Stimulated activated CD4-positive, alpha-beta T cell treated with anti-CD3 and anti-CD28 coated beads, Interleukin-1b, Interleukin-23, amount 100 ng/mL, for 1 hour (primary cell): ENCODE measurements around the gene RUFY4.
A peak's percentile ranks its signal among the peaks of the same experiment; 100 is the strongest.

Experiments
- DNase-seq, 2 donors: peaks; one replicate each; pipeline ENCODE4 v3.0.0-alpha.2; 2020; ENCODE audit warnings: low read depth in 2 of 2

RUFY4 gene, protein sequence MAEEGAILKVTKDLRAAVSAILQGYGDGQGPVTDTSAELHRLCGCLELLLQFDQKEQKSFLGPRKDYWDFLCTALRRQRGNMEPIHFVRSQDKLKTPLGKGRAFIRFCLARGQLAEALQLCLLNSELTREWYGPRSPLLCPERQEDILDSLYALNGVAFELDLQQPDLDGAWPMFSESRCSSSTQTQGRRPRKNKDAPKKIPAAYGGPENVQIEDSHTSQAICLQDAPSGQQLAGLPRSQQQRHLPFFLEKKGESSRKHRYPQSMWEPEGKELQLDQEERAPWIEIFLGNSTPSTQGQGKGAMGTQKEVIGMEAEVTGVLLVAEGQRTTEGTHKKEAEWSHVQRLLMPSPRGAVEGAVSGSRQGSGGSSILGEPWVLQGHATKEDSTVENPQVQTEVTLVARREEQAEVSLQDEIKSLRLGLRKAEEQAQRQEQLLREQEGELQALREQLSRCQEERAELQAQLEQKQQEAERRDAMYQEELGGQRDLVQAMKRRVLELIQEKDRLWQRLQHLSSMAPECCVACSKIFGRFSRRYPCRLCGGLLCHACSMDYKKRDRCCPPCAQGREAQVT

DNA sequence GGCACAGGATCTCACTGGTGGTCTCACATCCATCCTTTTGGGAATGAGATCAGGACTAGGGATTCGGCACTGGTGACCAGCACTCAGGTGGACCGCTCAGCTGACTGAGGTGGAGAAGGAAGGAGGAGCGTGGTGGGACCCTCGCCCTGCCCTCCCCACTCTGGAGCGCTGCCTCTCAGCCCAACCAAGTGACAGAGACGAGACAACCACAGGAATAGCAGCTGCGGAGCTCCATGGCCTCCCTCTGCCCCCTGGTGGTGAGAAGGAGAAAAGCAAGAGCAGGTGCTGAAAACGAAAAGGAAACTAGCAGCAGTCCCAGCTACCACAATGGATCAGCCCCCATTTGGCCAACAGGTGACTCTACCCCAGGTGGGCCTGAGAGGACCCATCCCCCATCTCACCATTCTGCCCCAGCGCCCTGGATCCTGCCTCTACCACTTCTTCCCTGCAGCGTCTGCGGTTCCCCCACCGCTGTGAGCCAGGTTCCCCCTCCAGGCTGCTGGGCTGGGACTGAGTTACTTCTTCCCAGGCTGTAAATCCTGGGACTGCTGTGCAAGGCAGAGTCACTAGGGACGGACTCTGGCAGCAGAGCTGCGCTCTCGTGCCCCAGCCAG lies at the start of gene RUFY4:
Gene RUFY4, plus strand, starts transcription at position 533 of the 614 bp plus-strand sequence. CDS start 1,353 bp downstream, outside the sequence.
- peak; percentile 25 to 27 for DNase-seq

DNA sequence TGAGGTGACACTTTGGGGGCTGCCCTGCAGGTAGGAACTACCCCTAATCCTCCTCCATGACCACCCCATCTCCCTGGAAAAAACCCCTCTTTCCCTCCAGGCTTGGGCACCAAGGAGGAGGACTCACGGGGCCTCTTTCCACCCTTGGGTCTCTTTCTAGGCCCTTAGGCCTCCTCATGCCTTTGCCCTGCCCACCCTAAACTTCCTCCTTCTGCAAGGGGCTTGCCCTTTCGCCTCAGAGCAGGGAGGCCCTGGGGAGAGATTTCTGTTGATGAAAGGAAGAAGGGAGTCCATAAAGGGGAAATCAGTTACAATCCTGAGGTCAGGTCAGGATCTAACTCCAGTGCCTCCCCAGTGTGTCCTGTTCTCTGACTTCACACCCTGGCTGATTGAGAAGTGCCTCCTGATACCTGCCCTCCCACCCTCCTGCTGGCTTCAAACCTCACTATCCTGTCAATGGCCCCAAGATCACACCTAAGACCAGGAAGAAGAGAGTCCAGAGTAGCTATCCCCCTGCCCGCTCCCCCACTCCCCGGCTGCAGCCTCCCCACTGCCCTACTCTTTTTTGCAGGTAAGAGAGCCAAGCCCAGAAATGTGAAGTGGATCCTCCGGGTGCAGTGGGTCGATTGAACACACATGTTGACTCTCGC lies 49.5 kb upstream of the RUFY4 start:
- no peak for DNase-seq

DNA sequence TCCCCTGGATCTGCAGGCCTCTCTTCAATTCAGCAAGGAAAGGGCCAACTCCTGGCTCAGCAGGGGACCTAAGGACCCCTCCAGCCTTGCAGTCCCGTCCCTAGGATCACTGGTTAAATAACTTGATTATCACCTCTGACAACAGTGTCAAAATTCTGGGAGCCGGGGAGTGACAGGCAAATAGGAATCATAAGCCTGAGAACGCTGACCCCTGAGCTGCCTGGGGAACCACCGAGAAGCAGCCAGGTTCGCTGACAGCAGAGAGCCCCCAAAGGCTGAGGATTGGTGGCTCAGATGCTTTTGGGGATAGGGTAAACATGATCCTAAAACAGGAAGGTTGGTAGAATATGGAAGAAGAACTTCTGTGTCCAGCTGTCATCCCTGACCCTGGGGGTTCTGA lies 48.8 kb upstream of the RUFY4 start:
- no peak for DNase-seq

DNA sequence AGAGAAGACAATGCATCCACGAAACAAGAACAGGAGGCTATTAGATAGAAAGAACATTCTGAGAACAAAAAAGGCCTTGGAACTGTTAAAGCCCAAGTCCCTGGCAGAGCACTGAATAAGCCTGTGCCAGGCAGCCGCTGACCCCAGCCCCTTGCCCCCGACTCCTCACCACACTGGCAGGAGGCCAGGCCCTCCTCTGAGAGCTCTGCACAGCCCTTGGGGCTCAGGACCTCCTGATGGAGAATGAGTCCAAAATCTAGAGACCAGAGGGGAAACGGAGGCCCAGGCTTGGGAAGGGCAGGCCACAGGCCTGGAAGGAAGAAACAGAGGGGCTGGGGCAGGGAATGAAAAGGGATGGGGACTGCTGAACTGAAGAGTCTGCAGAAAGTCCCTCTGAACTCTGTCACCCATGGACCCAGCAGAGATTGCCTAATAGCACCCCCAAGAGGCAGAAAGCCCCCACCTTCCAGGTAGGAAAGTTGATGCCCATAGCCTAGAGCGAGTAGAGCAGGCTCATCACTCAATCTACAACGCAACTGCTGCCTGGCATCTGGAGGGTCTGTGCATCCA lies 48.0 kb upstream of the RUFY4 start:
- no peak for DNase-seq

DNA sequence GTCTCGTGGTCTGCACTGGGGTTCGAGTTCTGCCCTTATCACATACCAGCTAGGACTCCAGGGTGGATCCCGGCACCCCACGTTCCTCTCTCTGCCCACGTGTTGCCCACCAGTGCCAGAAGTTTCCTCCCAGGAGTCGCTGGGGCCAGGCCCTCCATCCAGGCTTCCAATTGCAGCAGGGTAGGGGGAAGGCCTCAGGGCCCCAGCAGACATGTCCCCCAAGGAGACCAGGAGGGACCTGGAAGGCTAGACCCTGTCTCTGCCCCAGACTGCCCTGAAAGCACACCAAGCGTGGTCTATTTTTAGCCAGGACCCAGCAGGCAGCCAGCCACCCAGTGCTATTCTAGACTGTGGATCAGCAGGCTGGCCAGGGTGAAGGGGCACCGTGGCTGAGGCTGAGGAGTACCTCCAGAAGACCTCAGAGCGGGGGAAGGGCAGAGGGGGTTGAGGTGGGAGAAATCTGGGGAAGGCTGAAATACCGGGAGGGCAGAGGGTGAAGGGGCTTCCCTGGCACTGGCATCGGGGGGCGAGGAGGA lies 47.4 kb upstream of the RUFY4 start:
- DNase-seq: no peak

DNA sequence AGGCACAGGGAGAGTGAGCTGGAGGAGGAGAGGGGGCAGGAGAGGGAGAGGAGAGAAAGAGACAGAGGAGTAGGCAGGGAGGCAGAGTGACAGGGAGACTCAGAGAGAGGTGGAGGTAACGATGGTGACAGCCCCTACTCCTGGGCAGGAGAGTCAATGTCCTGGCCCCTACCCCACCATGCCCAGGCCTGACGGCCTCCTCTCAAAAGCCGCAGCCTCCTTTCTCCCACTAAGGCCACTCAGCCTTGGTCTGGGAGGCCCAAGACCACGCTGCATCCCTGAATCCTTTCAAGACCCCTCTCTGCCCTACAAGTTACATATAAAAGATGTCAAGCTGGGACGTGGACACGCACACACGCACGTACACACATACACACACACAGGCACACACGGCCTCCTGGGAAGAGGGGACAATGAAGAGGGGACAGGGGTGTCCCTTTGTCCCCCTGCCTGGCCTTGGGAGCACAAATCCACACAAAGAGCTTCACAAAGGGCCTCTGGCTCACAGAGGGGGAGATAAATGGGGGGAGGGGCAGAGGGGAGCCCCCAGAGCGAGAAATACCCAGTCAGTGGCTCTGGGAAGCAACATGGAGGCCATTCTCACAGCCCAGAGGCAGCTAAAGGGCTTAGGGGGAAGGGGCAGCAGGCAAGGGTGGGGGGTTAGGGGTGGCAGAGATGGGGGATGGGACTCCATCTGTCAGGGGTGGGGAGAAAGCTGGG lies 46.8 kb upstream of the RUFY4 start:
- no peak for DNase-seq

DNA sequence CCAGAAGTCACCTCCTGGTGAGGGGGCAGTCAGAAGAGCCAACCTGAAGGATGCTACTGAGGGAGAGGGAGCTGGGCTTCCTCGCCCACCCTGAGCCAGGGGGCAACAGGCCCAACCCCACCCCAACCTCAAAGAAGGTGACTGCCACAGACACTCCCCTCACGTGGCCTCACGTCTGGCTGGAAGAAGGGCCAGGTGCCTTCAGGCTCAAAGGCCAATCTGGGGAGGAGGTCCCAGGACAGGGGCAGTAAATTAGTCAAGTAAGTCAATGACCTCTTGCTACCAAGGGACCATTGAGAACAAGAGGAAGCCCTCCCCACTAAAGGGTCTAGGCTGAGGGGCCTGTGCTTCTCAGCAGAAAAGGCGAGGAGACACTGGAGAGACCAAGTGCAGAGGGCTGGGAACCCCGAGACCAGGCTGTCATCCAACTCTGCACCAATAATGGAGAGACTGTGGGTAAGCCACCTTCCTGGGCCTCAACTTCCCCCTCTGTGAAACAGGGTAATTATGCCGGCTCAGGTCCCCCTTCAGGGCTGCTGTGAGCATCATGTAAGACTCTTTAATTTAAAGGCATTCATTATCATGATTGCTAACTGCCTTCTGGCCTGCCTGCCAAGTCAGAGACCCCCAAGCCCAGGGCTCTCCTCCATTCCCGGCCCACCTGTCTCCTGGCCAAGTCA lies 46.1 kb upstream of the RUFY4 start:
- no peak for DNase-seq

DNA sequence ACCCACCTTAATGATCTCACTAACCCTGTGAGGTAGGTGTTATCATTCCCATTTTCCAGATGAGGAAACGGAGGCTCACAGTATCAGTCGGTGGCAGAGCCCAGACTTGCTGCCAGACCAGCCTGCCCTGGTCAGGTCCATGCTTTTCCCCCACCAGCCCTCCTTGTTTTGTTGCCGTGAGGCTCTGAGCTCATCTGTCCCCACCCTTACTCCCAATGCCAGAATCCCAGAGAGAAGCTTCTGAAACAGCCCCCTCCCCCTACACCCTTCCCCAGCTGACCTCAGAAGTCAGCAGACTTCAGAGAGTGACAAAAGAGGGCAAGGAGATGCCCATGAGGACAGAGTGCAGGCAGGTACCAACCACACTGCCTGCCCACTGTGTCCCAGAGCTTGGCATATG lies 45.4 kb upstream of the RUFY4 start:
- no peak for DNase-seq

DNA sequence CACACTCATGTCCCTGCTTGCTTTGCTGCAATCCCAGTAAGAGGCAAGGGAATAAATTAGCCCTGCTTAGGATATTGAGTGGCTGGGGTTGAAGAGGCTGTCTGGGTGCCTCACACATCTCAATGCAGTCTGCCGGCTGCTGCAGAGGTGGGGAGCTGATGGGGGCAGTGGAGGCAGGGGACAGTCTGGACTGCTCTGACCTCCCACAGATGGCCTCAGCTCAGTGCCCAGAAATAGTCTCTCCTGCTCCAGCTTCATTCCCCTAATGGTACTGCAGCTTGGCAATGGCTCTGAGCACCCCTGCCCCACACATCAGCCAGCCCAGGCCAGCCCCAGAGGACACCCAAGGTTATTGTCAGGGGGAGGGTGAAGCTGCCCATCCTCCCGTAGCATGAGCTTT lies 44.7 kb upstream of the RUFY4 start:
- no peak for DNase-seq

DNA sequence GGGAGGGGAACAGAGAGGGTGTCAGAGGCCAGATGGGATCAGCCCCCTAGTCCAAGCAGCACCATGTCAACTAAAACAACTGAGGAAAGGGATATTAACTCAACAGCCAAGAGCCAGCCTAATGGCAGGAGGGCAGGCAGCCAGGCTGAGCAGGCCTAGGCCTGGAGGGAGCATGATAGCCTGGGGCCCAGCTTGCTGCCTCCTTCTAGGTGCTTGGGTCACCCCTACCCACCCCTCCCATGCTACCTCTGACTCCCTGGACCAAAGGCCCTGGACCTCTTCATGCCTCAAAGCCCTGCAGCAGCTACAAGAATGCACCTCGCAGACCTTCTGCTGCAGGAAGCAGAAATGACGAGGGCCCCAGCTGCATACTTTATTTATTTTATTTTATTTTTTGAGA lies 44.2 kb upstream of the RUFY4 start:
- no peak for DNase-seq

DNA sequence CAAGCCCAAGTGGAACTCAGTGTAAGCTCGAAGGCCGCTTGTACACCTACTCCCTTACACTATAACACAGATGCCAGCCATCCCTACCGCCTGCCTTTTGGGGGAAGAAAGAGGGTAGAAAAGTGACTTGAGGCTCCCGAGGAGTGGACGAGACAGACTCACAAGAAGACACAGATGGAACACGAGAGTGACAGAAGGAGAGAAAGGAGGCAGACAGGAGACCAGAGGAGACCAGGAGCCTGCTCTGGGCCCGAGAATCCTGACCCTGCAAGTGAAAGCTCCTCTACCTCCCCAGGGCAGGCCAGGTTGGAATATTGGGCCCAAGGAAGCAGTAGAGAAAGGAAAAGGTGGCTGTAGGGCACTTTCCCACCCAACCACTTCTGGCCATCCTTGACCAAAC lies 42.8 kb upstream of the RUFY4 start:
- DNase-seq: no peak

DNA sequence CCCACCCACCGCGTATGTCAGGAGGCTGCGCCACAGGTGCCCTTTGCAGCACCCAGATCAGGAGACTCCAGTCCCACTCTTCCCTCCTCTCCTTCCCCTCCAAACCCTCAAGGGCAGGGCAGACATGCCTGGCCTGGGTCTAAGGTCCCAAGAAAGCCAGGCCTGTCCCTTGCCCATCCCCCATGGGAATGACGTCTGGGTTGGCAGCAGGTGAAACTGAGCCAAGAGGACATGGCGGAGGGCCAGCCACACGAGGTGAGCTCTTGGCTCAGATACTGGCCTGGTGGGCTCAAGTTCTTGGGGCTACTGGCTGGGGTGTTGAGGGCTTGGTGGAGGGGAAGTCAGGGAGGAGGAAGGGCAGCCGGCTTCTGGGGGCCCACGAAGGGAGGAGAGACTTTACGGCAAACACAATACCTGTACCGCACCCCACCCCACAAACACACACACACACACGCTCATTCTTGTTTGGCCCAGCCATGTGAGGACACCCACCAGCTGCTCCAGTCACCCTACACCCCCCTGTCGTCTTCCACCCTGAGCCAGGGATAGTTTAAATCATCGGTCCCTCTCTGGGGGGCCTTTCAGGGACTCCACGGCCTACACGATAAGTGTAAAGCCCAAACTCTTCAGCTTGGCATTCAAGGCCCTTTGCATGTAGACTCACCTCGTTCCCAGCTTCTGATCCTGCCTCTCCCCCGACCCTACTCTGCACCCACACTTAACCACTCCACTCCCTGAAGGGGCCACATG lies 42.2 kb upstream of the RUFY4 start:
- DNase-seq: no peak

DNA sequence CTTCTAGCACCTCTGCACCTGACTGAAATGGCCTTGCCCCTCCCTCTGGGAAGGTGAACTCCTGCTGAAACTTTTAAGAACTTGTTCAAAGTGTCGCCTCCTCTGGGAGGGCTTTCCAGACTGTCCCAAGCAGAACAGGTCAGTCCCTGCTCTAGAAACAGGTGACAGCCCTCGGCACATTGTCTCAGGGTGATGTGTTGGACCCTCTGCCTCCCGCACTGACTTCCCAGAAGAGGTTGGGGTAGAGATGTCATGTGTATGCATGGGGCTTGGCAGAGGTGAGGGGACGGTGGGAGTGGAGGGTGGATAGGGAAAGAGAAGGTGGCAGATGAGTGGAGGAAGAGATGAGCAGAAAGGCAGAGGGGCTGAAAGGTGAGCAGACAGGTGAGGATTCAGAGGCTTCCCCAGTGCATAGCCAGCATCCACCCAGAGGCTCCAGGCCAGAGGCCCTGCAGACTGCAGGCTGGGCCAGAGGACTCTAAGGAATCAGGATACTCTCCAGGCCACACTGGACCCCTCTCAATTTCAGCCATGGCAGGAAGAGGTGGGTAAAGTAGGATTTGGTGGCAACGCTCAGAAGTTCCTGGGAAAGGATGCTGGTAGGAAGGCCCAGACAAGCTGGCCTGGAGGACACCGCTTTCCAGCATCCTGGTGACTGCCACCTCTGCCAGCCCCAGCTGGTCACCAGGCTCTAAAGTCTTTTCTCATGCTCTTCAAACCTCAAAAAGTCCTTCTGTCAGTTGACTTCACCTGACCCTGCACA lies 41.4 kb upstream of the RUFY4 start:
- DNase-seq: no peak

DNA sequence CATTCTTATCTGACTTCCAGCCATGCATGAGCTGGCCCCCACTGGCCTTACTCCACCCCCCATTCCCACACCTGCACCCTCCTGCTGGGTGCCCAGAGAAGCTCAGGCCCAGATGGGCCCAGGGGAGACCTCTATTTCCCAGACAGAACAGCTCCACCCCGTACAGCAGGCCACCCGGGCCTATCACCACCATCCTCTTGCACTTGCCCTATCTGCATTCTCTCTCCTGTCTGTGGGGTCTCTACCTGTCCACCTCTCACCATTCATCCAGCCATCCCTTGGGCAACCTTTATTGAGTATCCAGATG lies 40.9 kb upstream of the RUFY4 start:
- no peak for DNase-seq

DNA sequence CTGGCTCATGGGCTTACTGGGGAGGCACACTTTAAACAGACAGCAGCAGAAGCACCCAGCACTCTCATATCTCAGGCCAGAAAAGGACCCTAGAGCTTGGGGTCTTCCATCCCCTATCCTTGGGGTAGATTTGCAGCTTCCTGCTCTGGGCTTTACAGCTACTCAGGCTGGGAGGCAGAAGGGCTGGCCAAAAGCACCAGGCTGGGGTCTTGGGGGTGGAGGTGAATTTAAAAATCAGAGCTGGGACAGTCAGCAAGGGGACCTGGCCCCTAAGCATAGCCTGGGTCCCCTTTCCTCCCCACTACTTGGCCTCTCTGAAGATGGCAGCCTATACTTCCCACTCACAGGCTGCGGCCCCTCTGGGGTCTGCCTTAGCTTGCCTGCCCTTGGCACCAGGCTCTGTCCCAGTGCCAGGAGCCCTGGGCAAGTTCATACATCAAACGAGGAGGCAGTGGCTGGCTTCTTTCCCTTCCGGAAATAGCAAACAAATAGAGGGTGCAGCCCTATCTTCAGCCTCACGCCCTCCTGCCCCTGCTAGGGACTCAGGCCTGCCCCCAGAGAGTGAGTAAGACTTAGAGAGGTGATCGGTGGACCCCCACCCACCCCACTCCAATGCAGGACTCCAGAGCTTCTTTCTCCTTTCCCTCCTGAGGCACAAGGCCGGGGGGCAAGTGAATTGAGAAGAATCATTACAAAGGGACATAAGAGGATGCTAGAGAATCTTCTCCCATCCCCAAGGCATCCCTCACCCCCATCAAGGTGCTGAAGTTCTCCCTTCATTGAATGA lies 40.3 kb upstream of the RUFY4 start:
- no peak for DNase-seq

DNA sequence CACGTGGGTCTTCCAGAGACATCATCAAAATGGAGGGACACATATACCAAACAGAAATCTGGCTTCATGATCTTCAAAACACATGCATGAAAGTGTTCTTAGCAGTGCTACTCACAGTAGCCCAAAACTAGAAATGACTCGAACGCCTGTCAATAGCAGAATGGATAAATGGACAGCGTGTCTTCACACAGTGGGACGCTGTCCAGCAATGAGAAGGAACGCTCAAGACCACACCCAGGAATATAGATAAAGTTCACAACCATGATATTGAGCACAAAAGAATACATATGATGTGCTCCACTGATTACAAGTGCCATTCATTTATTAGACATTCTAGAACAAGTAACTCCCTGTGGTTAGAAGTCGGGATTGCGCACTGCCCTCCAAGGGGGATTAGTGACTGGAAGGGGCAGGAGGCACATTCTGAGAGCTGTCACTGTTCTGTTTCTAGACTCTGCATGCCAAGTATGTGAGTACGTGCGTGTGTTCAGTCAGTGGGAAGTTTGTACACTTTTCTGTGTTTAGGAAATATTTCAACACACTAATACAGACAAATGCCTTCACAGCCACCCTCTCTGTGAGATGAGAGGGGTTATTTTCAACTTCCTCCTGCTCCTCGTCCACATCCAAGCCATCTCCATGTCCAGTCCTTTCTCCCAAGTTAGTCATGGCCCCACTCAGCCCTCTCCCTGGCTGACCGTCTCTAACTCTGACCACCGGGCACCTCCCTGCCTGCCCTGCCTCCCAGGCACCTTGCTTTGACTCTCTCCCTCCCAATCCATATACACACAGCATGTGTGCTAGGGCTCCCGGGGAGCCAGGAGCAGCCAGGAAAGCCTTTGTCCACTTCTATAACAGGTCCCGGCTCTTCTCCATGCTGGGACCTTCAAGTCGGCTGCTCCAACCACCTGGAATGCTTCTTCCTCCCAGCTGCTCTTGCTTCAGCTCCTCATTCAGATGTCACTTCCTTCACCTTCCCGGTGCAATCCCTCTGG lies 39.4 kb upstream of the RUFY4 start:
- DNase-seq: no peak

DNA sequence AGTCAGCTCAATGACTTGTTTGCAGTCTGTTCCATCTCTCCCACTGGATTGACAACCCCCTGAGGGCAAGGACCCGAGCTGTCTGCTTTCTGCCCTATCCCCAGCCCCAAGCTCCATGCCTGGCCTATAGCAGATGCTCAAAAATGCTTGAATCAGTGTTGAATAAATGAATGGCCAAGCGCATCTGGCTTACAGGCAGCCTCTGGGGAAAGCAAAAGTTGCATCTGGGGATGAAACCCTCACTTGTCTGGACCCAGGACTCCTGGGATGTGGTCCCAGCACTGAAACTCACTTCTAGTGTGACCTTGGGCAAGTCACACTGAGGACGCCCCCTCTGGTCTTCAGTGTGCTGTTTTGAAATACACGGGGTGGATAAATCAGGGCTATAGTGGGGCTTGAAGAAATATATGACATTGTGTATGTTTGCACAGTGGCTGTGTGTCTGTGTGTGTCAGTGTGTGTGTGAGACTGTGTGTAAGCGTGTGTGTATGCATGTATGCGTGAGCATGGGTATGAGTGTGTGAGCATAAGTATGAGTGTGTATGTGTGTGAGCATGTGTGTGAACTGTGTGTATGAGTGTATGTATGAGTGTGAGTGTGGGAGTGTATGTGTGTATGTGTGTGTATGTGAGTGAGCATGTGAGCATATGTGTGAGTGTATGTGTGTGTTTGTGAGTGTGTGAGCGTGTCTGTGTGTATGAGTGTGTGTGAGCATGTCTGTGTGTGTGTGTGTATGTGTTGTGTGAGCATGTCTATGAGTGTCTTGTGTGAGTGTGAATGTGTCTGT lies 38.5 kb upstream of the RUFY4 start:
- DNase-seq: no peak
